CD1c-positive myeloid dendritic cell (primary cell): ENCODE results near the gene ANKRD12.
"Not testable (repeated sequence)": the region's sequence is repeated elsewhere in the genome, so short reads cannot be mapped to it uniquely, and the experiment has no call there.

Experiments used
- DNase-seq: peaks from one replicate; pipeline ENCODE4 v3.0.0-alpha.2; 2016; ENCODE audit errors: extremely low spot score

ANKRD12 gene

DNA sequence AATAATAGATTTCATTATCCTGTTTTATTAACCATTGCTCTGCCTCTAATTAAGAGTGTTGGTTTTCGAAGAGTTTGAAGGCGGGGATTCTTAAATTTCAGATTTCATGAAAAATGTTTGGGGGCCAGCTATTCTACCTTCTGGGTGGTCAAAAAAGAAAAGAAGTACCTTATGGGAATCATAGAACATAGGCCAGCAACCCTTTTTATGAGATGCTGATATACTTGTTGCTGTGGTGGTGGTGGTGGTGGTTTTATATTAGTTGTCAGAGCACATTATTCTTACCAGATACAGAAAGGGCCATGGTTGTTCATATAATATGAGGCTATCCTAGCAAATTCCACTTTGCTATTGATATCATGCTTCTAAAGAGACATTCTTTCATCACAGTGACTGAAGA, 4.4 kb downstream of the ANKRD12 start:
- no peak for DNase-seq

GRCh38 chr18:9146224-9146623, 9.6 kb downstream of the ANKRD12 start:
- no peak for DNase-seq

- peak; percentile 74 for DNase-seq
Observed at GRCh38 chr18:9147440-9148202, 11.0 kb downstream of the ANKRD12 start.

- DNase-seq, result no peak
Observed at GRCh38 chr18:9148203-9148552, 11.6 kb downstream of the ANKRD12 start.

GRCh38 chr18:9150121-9150520, 13.5 kb downstream of the ANKRD12 start:
- no peak for DNase-seq

DNA sequence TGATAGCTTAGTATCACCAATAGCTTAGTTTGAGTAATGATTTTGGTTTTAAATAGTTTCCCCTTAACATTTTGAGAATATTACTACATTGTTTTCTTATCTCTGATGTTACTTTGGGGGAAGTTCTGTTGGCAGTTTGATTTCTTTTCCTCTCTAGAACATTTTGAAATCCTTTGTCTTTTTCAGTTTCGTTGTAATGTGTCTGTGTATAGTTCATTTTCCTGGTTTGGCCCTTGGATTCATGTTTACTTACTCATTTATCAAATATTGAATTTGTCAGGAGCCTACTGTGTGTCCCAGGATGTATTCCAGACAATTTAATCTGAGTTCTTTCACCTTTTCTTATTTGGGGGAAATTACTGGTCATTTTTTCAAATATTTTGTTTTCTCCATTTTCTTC, 16.7 kb downstream of the ANKRD12 start:
- no peak for DNase-seq

GRCh38 chr18:9156604-9157249, 20.1 kb downstream of the ANKRD12 start:
- no peak for DNase-seq

DNA sequence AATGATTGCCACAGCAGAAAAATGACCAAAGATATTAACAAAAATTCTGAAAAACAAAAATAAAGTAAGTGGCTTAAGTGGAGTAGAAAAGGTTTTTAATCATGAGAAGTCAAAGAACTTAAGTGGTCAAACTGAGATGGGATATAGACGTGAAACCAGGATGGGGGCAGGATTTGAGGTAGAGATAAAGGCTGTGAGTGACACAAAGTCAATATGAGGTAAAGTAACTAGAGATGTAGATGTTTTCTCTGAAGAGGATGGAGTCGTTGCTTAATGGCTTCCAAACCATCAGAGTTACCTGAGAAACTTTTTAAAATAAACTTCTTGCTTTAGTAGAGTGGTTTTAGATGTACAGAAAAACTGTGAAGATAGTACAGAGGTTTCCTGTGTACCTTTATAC, 21.2 kb downstream of the ANKRD12 start:
- DNase-seq, result no peak

- no peak for DNase-seq
Observed at GRCh38 chr18:9160014-9160413, 23.4 kb downstream of the ANKRD12 start.

- DNase-seq, result not testable (repeated sequence)
Observed at GRCh38 chr18:9162663-9163062, 26.1 kb downstream of the ANKRD12 start.

- not testable (repeated sequence) for DNase-seq
Observed at GRCh38 chr18:9164149-9164548, 27.6 kb downstream of the ANKRD12 start.

GRCh38 chr18:9165883-9166282, 29.3 kb downstream of the ANKRD12 start:
- DNase-seq, result not testable (repeated sequence)

GRCh38 chr18:9169515-9169914, 32.9 kb downstream of the ANKRD12 start:
- DNase-seq, result not testable (repeated sequence)

DNA sequence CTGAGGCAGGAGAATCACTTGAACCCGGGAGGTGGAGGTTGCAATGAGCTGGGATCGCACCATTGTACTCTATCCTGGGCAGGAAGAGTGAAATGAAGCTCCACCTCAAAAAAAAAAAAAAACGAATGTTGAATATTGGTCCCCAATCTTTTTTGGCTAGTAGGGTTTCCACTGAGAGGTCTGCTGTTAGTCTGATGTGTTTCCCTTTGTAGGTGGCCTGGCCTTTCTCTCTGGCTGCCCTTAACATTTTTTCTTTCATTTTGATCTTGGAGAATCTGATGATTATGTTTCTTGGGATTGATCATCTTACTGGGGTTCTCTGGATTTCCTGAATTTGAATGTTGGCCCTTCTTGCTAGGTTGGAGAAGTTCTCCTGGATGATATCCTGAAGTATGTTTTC, 35.3 kb downstream of the ANKRD12 start:
- DNase-seq, result not testable (repeated sequence)

GRCh38 chr18:9172506-9173127, 36.0 kb downstream of the ANKRD12 start:
- DNase-seq, result no peak

DNA sequence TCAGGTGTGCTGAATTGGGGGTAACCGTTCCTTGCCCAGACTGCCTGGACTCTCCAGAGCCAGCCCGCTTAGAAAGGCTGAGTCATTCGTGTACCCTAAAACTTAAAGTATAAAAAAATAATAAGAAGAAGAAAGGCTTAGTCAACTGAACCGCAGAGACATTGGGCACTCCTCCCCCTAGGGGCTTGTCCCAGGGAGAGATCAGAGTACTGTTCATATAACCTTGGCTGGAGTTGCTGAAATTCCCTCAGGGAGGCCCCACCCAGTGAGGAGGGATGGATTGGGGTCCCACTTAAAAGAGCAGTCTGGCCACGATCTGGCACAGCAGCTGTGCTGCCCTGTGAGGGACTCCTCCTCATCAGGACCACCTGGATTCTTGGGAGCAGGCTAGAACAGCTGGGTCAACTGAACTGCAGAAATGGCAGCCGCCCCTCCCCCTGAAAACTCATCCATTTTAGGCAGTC, 37.2 kb downstream of the ANKRD12 start:
- no peak for DNase-seq

DNA sequence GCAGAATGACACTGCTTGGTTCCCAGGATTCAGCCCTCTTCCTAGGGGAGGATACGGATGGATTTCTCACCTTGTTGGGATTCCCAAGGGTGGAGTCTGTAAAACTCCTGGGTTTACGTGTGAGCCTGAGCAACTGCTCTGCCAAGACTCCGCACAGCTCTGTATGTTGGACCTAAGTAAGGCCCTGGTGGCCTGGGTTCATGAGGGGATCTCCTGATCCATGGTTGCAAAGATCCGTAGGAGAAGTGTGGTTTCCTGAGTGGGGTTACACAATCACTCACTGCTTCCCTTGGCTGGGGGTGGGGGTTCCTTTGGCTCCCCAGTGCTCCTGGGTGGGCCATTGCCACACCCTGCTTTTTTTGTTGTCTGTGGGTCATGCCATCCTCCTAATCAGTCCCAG, 37.7 kb downstream of the ANKRD12 start:
- DNase-seq, result peak; percentile 42

DNA sequence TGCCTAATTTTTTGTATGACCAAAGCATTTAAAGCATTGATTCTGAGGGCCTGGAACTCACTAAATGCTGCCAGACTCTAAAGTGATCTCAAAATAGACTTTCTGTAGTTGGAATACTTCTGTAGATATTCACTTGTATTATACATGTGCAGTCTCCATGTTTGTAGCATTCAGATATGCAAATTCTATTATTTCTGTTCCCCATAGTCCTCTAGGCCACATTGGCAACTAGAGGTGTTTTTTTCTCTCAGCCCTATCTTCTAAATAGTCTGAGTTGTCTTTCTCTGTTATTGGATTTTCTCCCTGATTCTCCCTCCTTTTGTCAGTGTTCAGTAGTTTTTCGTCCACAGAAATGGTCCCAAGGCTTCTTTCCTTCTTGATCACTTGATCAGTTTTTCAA, 38.5 kb downstream of the ANKRD12 start:
- no peak for DNase-seq

DNA sequence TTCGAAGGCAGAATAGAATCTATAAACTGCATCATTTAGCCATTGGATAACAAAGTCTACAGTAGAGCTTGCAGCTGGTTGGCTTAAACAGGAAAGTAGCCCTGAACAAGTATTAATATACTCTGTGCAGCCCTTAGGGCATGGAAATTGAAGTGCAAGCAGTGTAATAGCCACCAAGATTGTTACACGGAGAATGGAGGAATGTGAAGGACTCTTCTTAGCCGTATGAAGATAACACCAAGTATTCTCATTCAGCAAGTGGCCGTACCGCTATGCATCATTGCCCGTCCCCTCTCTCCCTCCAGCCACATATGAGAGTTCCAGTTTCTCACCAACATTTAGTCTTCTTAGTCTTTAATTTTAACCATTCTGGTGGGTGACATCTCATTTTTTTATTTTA, 40.5 kb downstream of the ANKRD12 start:
- no peak for DNase-seq

DNA sequence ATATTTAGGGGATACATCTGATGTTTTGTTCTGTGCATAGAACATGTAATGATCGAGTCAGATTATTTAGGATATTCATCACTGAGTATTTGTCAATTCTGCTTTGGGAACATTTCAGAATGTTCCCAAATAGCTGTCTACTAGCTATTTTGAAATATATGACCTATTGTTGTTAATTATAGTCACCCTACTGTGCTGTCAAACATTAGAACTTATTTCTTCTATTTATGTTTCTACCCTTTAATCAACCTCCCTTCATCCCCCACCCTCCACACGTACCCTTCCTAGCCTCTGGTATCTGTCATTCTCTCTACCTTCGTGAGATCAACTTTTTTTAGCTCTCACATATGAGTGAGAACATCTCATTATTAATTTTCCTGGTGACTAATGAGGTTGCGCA, 40.9 kb downstream of the ANKRD12 start:
- no peak for DNase-seq

- DNase-seq, result no peak
Observed at GRCh38 chr18:9178557-9178956, 42.0 kb downstream of the ANKRD12 start.

DNA sequence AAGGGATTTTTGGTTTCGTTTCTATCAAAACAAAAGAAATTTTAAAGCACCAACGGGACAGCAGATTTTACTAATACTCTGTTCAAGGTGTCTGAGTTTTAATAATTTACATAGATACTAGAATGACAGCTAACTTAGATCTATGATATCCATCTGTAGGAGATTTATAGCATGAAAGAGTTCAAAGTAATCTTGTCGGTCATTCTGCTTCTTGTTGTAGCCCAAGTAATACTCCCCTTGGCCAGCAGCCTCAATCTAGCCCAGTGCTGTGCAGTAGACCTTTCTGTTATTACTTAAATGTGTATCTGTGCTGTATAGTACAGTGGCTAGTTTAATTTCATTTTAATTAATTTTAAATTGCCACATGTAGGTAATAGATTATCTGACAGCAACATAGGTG, 44.7 kb downstream of the ANKRD12 start:
- DNase-seq, result no peak

GRCh38 chr18:9182852-9183399, 46.3 kb downstream of the ANKRD12 start:
- peak; percentile 22 for DNase-seq
